K562 (cell line): ENCODE measurements around the gene FBXO11. TPM values are rescaled to one million over a fixed set of nuclear protein-coding genes. Genes with fewer than 3 reads are reported as not detected.
A peak's percentile ranks its signal among the peaks of the same experiment; 100 is the strongest.

Source experiments
- CHD1 ChIP-seq: fragments of 200-600 bp; sonication (generic); IDR thresholded peaks from one replicate; pipeline ENCODE4 v1.6.1; 2012; ENCODE audit warnings: mild to moderate bottlenecking, moderate library complexity, low read length, inconsistent platforms
- CHD7 ChIP-seq: fragments of 200-600 bp; sonication (generic); IDR thresholded peaks from one replicate; pipeline ENCODE4 v1.6.1; 2012; ENCODE audit warnings: mild to moderate bottlenecking, low read depth, low read length, inconsistent platforms
- DMBX1 ChIP-seq: fragments of 250-450 bp; sonication (Bioruptor Pico); IDR thresholded peaks from 2 replicates; pipeline ENCODE4 v1.8.0; 2022; ENCODE audit warnings: inconsistent platforms, mild to moderate bottlenecking, moderate library complexity, borderline replicate concordance
- MTF1 ChIP-seq: fragments of 250-450 bp; sonication (Bioruptor Pico); IDR thresholded peaks from 2 replicates; pipeline ENCODE4 v1.9.0; 2021; ENCODE audit warnings: moderate library complexity, mild to moderate bottlenecking, inconsistent platforms, borderline replicate concordance
- NR4A1 ChIP-seq, 2 experiments: fragments of 250-450 bp in 1 of 2; fragments of 450-650 bp in 1 of 2; sonication (Bioruptor Pico) in 1 of 2; IDR thresholded peaks; 2 replicates each; pipeline versions ENCODE4 v1.4.0 to v1.6.1; 2016 to 2020; ENCODE audit warnings: mild to moderate bottlenecking in 2 of 2, missing compliant biosample characterization in 1 of 2, missing genetic modification characterization in 1 of 2, moderate library complexity in 1 of 2
- SIRT6 ChIP-seq: IDR thresholded peaks from one replicate; pipeline ENCODE4 v1.6.1; 2012; ENCODE audit warnings: low read depth, mild to moderate bottlenecking, control low read depth, inconsistent platforms, low read length, moderate library complexity
- ZBTB1 ChIP-seq: sonication (generic); formaldehyde crosslinking; IDR thresholded peaks from 2 replicates; pipeline ENCODE4 v1.8.1; 2023; ENCODE audit warnings: missing genetic modification reagents, low read depth, mild to moderate bottlenecking, borderline replicate concordance
- ZBTB8A ChIP-seq: fragments of 450-650 bp; IDR thresholded peaks from 2 replicates; pipeline ENCODE4 v1.6.1; 2018; ENCODE audit warnings: mild to moderate bottlenecking, moderate library complexity; ENCODE audit not compliant: partially characterized antibody
- ZFP36 ChIP-seq: fragments of 150-350 bp; IDR thresholded peaks from 2 replicates; pipeline ENCODE4 v1.6.1; 2018; ENCODE audit warnings: low read length, low read depth; ENCODE audit not compliant: partially characterized antibody
- ZNF395 ChIP-seq: fragments of 200-800 bp; sonication (Bioruptor generic); IDR thresholded peaks from 2 replicates; pipeline ENCODE4 v1.6.1; 2017; ENCODE audit warnings: missing genetic modification characterization, missing compliant biosample characterization
- polyA plus RNA-seq, 8 experiments: library from polyadenylated mRNA; depleted of rRNA in 4 of 8; stranded (reverse) in 5 of 8; unstranded in 3 of 8; fragments of >200 nt; fragmentation: Nextera tagmentation in 2 of 8; fragmentation: Illumina TruSeq in 1 of 8; extraction: Ambion mirVana in 2 of 8; extraction: Trizol in 1 of 8; gene quantifications; 2 replicates each; pipeline versions ENCODE4 v1.2.1 to v1.2.3, GENCODE V29; 2011 to 2014; ENCODE audit warnings: inconsistent platforms in 1 of 8, missing spikeins in 1 of 8
- total RNA-seq, 7 experiments: library from RNA; depleted of rRNA in 6 of 7; stranded (reverse); fragments of >200 nt in 6 of 7; fragmentation: Illumina TruSeq in 2 of 7; extraction: Trizol in 2 of 7; gene quantifications; 2 replicates each; pipeline versions ENCODE4 v1.2.1 to v1.2.3, GENCODE V29; 2011 to 2021; ENCODE audit warnings: low replicate concordance in 1 of 7
- TF ChIP-seq, protein P1 (sequence below): fragments of 450-650 bp; formaldehyde crosslinking; IDR thresholded peaks from 2 replicates; pipeline ENCODE4 v1.4.0; 2020; ENCODE audit warnings: mild to moderate bottlenecking, moderate library complexity

FBXO11 gene
- total and polyA plus RNA-seq, 9 of the 15 experiments (the other 6 are each of a cell fraction or from before 2014, with no cell fraction given) = 8.8 to 44.5 (median 24.1) TPM

DNA sequence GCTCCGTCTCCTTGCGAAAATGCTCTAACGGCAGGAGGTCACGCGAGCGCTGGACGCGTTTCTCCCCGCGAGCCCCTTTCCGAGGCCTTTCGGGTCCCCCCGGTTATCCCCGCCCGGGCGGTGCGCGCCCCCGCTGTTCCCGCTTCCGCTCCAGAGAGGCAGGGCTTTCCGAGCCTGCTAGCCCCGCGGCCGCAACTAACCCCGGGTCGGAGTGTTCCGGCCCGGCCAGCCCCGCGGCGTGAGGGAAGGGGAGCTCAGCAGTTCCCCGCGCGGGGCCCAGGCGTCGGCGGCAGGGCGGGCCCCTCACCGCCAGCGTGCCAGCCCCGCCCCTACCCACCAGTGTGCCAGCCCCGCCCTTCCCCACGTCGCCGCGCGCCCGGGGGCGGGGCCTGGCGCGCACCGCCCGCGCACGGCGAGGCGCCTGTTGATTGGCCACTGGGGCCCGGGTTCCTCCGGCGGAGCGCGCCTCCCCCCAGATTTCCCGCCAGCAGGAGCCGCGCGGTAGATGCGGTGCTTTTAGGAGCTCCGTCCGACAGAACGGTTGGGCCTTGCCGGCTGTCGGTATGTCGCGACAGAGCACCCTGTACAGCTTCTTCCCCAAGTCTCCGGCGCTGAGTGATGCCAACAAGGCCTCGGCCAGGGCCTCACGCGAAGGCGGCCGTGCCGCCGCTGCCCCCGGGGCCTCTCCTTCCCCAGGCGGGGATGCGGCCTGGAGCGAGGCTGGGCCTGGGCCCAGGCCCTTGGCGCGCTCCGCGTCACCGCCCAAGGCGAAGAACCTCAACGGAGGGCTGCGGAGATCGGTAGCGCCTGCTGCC is 123.4 kb downstream of the FBXO11 start, which contains the start of gene MSH6 (continued):
- TF ChIP-seq CHD7 = no peak
- peak; percentile 74; the same call in 1 of the 2 replicates for TF ChIP-seq ZBTB1 (CRISPR knock-in tag)
- TF ChIP-seq ZFP36 = no peak
- no peak for TF ChIP-seq SIRT6
- TF ChIP-seq ZBTB8A = no peak
- TF ChIP-seq, protein P1, sequence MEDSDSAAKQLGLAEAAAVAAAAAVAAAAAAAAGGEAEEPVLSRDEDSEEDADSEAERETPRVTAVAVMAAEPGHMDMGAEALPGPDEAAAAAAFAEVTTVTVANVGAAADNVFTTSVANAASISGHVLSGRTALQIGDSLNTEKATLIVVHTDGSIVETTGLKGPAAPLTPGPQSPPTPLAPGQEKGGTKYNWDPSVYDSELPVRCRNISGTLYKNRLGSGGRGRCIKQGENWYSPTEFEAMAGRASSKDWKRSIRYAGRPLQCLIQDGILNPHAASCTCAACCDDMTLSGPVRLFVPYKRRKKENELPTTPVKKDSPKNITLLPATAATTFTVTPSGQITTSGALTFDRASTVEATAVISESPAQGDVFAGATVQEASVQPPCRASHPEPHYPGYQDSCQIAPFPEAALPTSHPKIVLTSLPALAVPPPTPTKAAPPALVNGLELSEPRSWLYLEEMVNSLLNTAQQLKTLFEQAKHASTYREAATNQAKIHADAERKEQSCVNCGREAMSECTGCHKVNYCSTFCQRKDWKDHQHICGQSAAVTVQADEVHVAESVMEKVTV (CRISPR knock-in tag) = peak; percentile 48
- peak; percentile 24; the same call in 1 of the 2 replicates for TF ChIP-seq ZNF395 (CRISPR knock-in tag)
- TF ChIP-seq DMBX1 (CRISPR knock-in tag) = no peak
- no peak for TF ChIP-seq NR4A1 (CRISPR knock-in tag; IDR thresholded peaks at IDR 0.05)
- 0 out of 2 replicates have a peak, but pooled peaks have one; percentile 36 for TF ChIP-seq NR4A1 (tag; IDR thresholded peaks at IDR 0.05)
- peak; percentile 47 for TF ChIP-seq CHD1
- TF ChIP-seq MTF1 (CRISPR knock-in tag) = no peak
